Neural cell (in vitro differentiated cells): ENCODE results near the gene POLE. TPM values are rescaled to one million over a fixed set of nuclear protein-coding genes. Genes with fewer than 3 reads are reported as not detected.

Experiments used
- H2AFZ ChIP-seq: fragments of 200-600, 300-800 bp; sonication (generic), shearing (Covaris generic); 2 replicates; pipeline ENCODE4 v1.6.0; 2014; ENCODE audit warnings: low read depth, mild to moderate bottlenecking, antibody characterized with exemption, low read length, moderate library complexity
- H3F3A ChIP-seq: fragments of 200-600 bp; shearing (Covaris generic); 2 replicates; pipeline ENCODE4 v1.6.1; 2016; ENCODE audit warnings: mild to moderate bottlenecking, moderate library complexity, mixed read lengths, antibody characterized with exemption, low read length; ENCODE audit not compliant: insufficient read depth, poor library complexity, severe bottlenecking
- H3K27ac ChIP-seq: fragments of 200-600, 300-800 bp; sonication (generic), shearing (Covaris generic); 2 replicates; pipeline ENCODE4 v1.5.1; 2014; ENCODE audit warnings: mild to moderate bottlenecking, low read length, moderate library complexity
- H3K27me3 ChIP-seq: fragments of 300-800, 200-600 bp; sonication (generic), shearing (Covaris generic); 2 replicates; pipeline ENCODE4 v1.6.0; 2014; ENCODE audit warnings: mild to moderate bottlenecking, low read depth, low read length, moderate library complexity; ENCODE audit not compliant: insufficient read depth
- H3K36me3 ChIP-seq: fragments of 300-800, 200-600 bp; sonication (generic), shearing (Covaris generic); 2 replicates; pipeline ENCODE4 v1.5.1; 2014; ENCODE audit warnings: mild to moderate bottlenecking, antibody characterized with exemption, low read length, moderate library complexity; ENCODE audit not compliant: insufficient read depth
- H3K4me2 ChIP-seq: fragments of 300-800, 200-600 bp; sonication (generic), shearing (Covaris generic); 2 replicates; pipeline ENCODE4 v1.6.0; 2014; ENCODE audit warnings: mild to moderate bottlenecking, low read length
- H3K4me3 ChIP-seq: fragments of 300-800, 200-600 bp; sonication (generic), shearing (Covaris generic); 2 replicates; pipeline ENCODE4 v1.5.1; 2014; ENCODE audit warnings: mild to moderate bottlenecking, low read length, moderate library complexity
- H3K79me2 ChIP-seq: fragments of 200-600 bp; shearing (Covaris generic); replicated peaks from 2 replicates; pipeline ENCODE4 v1.6.0; 2014; ENCODE audit warnings: mild to moderate bottlenecking, low read length, moderate library complexity; ENCODE audit not compliant: insufficient read depth
- H3K9ac ChIP-seq: fragments of 300-800, 200-600 bp; sonication (generic), shearing (Covaris generic); 2 replicates; pipeline ENCODE4 v1.6.1; 2016; ENCODE audit warnings: mild to moderate bottlenecking, low read length, mixed read lengths
- H3K9me2 ChIP-seq: fragments of 200-600 bp; shearing (Covaris generic); 2 replicates; pipeline ENCODE4 v1.6.1; 2016; ENCODE audit warnings: mild to moderate bottlenecking, low read length, mixed read lengths; ENCODE audit not compliant: insufficient read depth
- H3K9me3 ChIP-seq: fragments of 200-600, 300-800 bp; sonication (generic), shearing (Covaris generic); 2 replicates; pipeline ENCODE4 v1.6.1; 2016; ENCODE audit warnings: mild to moderate bottlenecking, mixed run types, low read length, moderate library complexity, mixed read lengths
- H4K20me1 ChIP-seq: fragments of 200-600 bp; shearing (Covaris generic); 2 replicates; pipeline ENCODE4 v1.6.1; 2016; ENCODE audit warnings: mild to moderate bottlenecking, mixed run types; ENCODE audit not compliant: insufficient read depth
- CTCF ChIP-seq: fragments of 450-650 bp; IDR thresholded peaks from 2 replicates; pipeline ENCODE4 v1.5.1; 2014; ENCODE audit warnings: antibody characterized with exemption, mild to moderate bottlenecking, moderate library complexity; ENCODE audit not compliant: poor library complexity, severe bottlenecking
- EP300 ChIP-seq: fragments of 450-650 bp; conservative IDR thresholded peaks from 2 replicates; pipeline ENCODE4 v1.6.1; 2014; ENCODE audit warnings: antibody characterized with exemption, mild to moderate bottlenecking, moderate library complexity; ENCODE audit not compliant: poor library complexity, severe bottlenecking
- EZH2 ChIP-seq: fragments of 200-600, 300-800 bp; shearing (Covaris generic), sonication (generic); IDR thresholded peaks from 2 replicates; pipeline ENCODE4 v1.6.1; 2014; ENCODE audit warnings: antibody characterized with exemption, low read length, borderline replicate concordance, mild to moderate bottlenecking; ENCODE audit not compliant: insufficient read depth, poor library complexity, severe bottlenecking
- MXI1 ChIP-seq: fragments of 450-650 bp; conservative IDR thresholded peaks from 2 replicates; pipeline ENCODE4 v1.6.1; 2014; ENCODE audit warnings: antibody characterized with exemption, mild to moderate bottlenecking; ENCODE audit not compliant: poor library complexity, severe bottlenecking
- POLR2AphosphoS5 ChIP-seq: IDR thresholded peaks from 2 replicates; pipeline ENCODE4 v1.6.1; 2012
- RAD21 ChIP-seq: fragments of 450-650 bp; conservative IDR thresholded peaks from 2 replicates; pipeline ENCODE4 v1.6.1; 2014; ENCODE audit warnings: antibody characterized with exemption, mild to moderate bottlenecking, moderate library complexity
- REST ChIP-seq: IDR thresholded peaks from 2 replicates; pipeline ENCODE4 v1.6.1; 2012; ENCODE audit warnings: borderline replicate concordance
- SMC3 ChIP-seq: fragments of 450-650 bp; conservative IDR thresholded peaks from 2 replicates; pipeline ENCODE4 v1.6.1; 2014; ENCODE audit warnings: antibody characterized with exemption, mild to moderate bottlenecking, moderate library complexity; ENCODE audit not compliant: poor library complexity
- TAF1 ChIP-seq: IDR thresholded peaks from 2 replicates; pipeline ENCODE4 v1.6.1; 2012; ENCODE audit warnings: low read depth
- polyA plus RNA-seq: library from polyadenylated mRNA; depleted of rRNA; stranded (reverse); fragments of >200 nt; gene quantifications from 2 replicates; pipeline ENCODE4 v1.2.3, GENCODE V29; 2014

Gene POLE
- polyA plus RNA-seq, 1 donor from 2014 or later: 8.5 TPM

GRCh38 chr12:132604668-132605441 lies 82.3 kb downstream of the POLE start:
- no peaks in the 10 kb centered on the region for H3K79me2 ChIP-seq
- H3K4me2 ChIP-seq: no peak overlapping the region
- H3K9me2 ChIP-seq: no peaks in the 10 kb centered on the region
- H3K9me3 ChIP-seq: no peaks in the 10 kb centered on the region
- no peaks in the 10 kb centered on the region for H3K27me3 ChIP-seq
- no peaks in the 10 kb centered on the region for H3K36me3 ChIP-seq
- H3K4me3 ChIP-seq: no peak overlapping the region
- H3F3A ChIP-seq: no peaks in the 10 kb centered on the region
- H4K20me1 ChIP-seq: no peaks in the 10 kb centered on the region
- H3K9ac ChIP-seq: no peak overlapping the region
- H2AFZ ChIP-seq: no peak overlapping the region
- TF ChIP-seq POLR2AphosphoS5 (no peak), REST (no peak), TAF1 (no peak), SMC3 (no peak), EZH2 (no peak), EP300 (no peak)
- no peak overlapping the region for H3K27ac ChIP-seq

- no peaks in the 10 kb centered on the region for H3K9me3 ChIP-seq
- no peaks in the 10 kb centered on the region for H4K20me1 ChIP-seq
- H3K79me2 ChIP-seq: no peaks in the 10 kb centered on the region
- H3K4me3 ChIP-seq: no peak overlapping the region
- no peak for TF ChIP-seq MXI1
- no peak for TF ChIP-seq RAD21
- no peak for TF ChIP-seq REST
- TF ChIP-seq SMC3: no peak
- no peak for TF ChIP-seq TAF1
- no peak for TF ChIP-seq EP300
- TF ChIP-seq EZH2: no peak
- no peak for TF ChIP-seq CTCF
- no peak for TF ChIP-seq POLR2AphosphoS5
- H3K4me2 ChIP-seq: no peak overlapping the region
- H3K36me3 ChIP-seq: no peaks in the 10 kb centered on the region
- H3K27ac ChIP-seq: no peak overlapping the region
- no peaks in the 10 kb centered on the region for H3K27me3 ChIP-seq
- H3K9me2 ChIP-seq: no peaks in the 10 kb centered on the region
- no peaks in the 10 kb centered on the region for H3F3A ChIP-seq
- no peak overlapping the region for H3K9ac ChIP-seq
- H2AFZ ChIP-seq: no peak overlapping the region
Measured at GRCh38 chr12:132604151-132604618, 83.0 kb downstream of the POLE start.
